Stimulated activated CD8-positive, alpha-beta memory T cell treated with anti-CD3 and anti-CD28 coated beads, Interleukin-4, amount 100 ng/mL, for 1 hour (primary cell): Measurements from ENCODE around the gene ARL6IP4.

Experiments used
- DNase-seq, 2 donors: peaks; one replicate each; pipeline ENCODE4 v3.0.0-alpha.2; 2020; ENCODE audit warnings: low read depth in 2 of 2, low spot score in 1 of 2

Gene ARL6IP4

DNA sequence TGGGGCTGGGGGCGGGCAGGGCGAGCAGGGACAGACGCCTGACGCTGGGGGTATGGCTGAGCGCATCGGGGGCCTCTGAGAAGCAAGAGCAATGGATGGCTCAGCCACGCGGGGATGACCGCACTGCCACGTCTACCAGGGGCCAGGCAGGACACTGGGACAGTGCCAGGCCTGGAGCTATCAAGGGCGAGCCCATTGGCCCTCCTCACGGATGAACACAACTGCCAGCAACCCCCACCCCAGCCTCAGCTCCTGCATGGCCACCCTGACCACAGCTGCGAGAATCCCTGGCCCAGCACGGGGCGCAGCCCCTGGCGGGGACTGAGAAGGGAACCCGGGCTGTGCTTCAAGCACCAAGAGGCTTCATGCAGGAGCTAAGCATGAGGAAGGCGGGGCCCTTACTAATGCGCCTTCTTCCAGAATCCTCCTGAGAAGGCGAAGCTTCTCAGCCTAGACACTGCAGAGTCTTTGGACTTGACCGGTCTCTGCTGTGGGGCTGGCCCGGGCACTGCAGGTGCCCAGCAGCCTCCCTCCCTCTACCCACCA, 9.5 kb downstream of the ARL6IP4 start:
- no peak for DNase-seq

GRCh38 chr12:122990561-122990960, 10.1 kb downstream of the ARL6IP4 start:
- no peak for DNase-seq

DNA sequence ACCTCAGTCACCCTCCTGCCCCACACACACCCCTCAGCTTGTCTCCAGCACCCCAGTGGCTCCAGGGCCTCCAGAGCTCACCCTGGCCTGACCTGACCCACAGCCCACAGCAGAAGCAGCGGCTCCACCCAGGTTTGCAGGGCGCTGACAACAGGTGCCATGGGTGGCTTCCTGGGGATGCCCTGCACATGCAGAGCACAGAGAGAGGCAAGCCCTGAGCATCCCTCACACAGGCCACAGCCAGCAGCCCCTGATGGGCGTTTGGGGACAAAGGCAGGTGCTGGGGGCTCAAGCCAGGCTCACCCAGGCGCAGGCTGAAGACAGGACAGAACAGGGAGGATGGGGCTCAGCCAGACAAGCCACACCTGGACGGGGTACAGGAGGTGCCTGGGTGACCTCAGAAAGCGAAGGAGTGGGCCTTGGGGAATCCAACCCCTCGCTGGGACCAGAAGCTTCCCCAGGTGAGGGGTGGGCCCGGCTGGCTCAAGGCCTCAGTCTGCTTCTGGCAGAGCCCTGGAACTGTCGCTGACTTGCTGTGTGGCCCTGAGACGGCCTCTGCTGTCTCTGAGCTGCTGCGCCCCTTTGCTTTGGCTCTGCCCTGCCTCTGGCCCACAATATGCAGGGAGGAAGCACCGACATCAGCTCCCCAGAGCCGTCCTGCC, 10.6 kb downstream of the ARL6IP4 start:
- no peak for DNase-seq

- DNase-seq = no peak
Observed at GRCh38 chr12:122991623-122992275, 11.3 kb downstream of the ARL6IP4 start.

DNA sequence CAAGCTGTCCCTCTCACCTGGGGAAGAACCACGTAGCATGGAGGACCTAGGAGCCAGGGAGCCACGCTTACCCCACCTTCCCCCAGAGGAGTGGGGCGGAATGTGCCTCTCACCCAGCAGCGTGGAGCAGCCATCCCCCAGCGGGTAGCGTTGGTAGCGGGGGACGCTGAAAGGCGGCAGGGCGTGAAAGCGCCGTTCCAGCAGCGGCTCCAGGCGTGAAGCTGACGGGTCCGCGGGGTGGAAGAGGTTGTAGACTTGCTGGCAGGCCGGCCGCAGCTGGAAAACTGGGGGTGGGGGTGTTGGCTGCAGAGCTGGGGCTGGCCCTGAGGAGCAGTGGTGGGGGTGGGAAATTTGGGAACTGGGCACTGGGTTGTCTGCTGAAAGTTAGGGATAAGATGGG, 11.9 kb downstream of the ARL6IP4 start:
- no peak for DNase-seq

DNA sequence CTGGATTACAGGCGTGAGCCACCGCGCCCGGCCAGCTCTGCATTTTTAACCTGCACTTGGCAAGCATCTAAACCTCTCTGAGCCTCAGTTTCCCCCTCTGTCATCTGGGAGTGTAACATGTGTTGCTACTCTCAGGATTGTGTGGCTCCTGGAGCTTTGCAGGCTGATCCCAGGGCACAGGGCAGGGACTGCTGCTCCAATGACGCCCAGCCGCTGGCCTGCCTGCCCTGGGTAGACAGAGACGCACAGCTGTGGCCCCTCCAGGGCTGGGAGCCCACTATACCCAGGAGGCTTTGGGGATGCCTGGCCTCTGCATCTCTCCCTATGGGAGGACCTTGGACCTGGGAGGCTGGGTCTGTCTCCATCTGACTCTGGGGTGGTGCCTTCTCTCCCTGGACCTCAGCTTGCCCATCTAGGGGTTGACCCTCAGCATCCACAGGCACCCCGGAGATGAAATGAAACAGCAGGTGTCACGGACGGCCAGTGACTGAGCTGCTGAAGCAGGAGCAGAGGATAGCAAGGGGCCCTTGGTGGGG, 13.7 kb downstream of the ARL6IP4 start:
- no peak for DNase-seq

DNA sequence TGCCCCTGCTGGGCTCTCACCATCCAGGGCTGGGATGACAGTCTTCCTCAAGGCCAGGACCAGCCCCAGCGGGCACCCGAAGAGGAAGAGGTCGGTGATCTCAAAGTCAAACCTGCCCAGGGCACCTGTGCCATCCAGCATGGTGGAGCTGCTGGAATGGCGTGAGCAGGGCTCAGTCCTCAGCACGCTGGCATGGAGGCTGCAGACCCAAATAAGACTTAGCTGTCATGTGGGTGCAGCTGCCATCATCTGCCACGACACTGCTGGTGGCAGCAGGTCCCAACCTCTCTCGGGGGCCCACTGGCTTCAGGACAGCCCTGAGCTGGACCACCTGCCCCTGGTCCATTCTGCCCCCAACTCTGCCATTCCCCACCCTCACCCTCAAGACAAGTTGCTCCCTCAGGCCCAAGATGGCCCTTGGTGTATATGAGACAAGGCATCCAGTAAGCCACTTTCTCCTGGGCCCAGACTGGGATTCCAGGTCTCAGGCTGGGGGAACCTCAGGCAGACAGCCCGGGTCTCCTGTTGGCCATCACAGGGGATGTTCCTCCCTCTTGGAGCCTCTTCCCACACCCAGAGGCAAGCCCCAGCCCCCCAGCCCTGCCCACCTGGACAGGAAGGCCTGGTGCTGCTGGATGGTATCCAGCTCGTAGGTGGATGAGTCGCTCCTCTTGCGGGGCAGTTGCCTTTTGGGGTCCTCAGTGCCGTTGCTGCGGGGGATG, 14.5 kb downstream of the ARL6IP4 start:
- no peak for DNase-seq

DNA sequence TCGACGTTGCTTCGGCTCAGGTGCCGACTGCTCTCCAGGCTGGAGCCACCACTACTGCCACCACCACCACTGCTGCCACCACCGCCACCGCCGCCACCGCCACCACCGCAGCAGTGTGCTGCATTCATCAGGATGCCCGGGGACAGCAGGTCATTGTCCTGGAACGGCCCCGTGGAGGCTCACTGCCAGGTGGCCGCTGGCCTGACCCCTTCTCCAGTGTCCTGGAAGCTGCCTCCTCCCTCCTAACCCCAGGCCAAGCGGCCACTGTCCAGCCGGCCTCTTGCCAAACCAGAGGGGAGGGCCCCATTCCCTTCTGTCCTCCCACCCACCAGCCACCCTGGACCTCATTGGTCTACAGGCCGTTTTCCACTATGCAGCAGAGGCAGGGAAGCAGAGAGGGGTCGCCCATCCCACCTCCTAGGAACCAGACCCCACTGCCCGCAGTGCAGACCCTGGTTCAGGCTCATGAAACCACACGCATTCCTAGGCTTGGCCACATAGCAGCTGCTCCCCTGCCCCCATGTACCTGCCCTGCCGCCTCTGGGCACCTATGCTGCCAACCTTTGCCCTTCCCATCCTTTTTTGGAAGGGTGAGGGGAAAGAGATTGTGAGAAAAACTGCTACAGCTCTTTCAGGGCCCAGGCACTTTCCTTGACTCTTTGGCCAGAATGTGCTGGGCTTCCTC, 15.2 kb downstream of the ARL6IP4 start:
- no peak for DNase-seq

DNA sequence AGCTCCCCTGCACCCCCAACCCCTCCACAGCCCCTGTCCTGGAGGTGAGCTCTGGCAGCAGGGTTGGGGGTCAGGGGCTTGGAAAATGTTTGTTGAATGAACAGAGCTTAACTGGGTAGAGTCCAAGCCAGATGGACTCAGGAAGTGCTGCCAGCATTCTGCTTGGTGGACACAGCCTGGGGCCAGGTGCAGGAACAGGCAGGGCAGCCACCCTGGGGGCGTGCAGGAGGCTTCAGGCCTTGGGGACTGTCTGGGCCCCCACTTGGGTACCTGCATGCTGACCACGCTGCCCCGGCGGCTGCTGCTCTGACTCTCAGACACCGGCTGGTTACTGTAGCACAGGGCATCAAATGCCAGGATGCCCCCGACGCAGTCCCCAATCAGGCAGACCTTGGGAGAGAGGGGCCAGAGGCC, 15.7 kb downstream of the ARL6IP4 start:
- no peak for DNase-seq

- no peak for DNase-seq
Observed at GRCh38 chr12:122996621-122997342, 16.3 kb downstream of the ARL6IP4 start.

DNA sequence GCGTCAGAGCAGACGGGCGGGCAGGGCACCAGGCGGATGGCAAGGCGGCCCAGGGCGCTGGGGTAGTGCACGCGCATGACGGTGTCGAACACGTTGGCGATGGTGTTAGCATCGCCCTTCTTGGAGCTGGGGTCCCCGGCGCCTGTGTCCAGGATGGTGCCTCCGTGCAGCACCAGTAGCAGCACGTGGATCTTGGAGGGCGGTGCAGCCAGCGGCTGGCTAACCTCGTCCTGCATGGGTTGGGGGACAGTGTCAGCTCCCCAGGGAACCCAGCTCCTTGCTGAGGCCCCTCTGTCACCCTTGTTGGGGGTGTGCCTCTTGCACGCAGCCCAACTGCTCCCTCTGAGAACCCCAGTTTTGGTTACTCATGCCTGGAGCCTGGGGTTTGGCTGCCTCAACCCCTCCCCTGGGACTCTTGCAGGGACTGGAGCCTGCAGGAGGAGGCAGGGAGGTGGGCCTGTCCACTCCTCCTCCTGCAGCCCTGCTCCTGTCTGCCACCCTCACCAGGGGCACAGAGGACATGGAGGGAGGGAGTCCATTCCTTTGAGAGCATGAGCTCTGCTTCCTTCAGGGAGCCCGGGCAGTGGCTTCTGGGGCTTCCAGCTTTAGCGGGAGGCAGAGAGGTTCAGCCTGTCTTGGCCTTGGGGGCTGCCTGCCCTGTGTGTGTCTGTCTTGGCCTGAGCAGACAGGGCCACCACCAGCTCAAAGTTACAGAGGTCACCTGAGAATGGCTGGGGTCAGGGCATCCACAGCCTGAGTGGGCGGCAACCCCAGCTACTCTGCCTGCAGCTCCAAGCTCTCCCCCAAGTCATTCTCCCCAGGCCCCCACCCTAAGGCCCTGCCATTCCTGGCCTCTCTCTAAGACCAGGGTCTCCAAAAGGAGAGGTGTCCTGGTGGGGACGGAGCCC, 17.1 kb downstream of the ARL6IP4 start:
- no peak for DNase-seq

DNA sequence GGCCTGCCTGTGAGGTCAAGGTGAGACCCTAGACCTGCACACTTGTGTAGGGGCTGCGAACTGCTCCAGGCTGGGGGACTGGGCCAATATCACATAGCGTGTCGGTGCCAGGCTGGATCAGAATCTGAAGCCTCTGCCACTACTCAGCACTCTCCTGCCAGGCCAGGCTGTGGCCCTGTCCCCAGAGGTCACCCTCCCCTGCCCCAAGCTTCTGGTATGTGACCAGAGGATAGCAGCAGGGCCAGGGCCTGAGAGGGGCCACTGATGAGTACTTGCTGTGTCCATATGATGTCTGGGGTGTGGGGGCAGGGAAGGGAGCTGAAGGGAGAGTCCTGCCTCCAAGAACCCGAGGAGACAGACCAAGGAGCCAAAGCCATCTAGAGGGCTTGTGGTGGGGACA, 17.8 kb downstream of the ARL6IP4 start:
- DNase-seq = no peak

GRCh38 chr12:122999196-122999946, 18.9 kb downstream of the ARL6IP4 start:
- no peak for DNase-seq

GRCh38 chr12:122999986-123000420, 19.5 kb downstream of the ARL6IP4 start:
- no peak for DNase-seq

GRCh38 chr12:123000578-123000977, 20.1 kb downstream of the ARL6IP4 start:
- no peak for DNase-seq

DNA sequence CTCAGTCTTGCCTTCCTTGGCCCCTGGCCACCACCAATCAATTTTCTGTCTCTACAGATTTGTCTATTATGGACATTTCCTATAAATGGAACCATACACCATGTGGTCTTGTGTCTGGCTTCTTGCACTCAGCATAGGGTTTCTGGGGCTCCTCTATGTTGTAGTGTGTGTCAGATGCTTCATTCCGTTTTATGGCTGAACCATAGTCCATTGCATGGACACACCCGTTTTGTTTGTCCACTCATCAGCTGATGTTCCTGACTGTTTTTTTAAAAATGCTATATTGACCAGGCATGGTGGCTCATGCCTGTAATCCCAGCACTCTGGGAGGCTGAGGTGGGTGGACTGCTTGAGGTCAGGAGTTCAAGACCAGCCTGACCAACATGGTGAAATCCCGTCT, 21.0 kb downstream of the ARL6IP4 start:
- no peak for DNase-seq

GRCh38 chr12:123003257-123003656, 22.8 kb downstream of the ARL6IP4 start:
- no peak for DNase-seq

DNA sequence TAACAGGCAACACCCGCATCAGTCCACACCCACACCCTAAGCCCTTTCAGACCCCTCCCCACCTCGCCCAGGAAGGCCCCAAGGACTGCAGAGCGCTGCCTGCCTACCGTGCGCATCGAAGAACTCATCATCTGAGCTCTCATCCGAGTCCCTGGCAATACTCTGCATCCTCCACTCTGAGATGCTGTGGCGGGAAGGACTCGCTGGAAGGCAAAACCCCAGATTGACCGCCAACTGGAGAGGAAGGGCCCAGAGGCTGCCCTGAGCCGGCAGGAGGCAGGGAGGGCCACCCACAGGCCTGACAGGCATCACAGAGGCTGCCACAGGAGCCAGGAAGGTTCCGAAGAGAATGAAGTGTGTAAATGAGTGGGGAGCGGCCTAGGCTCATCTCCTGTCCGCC, 23.8 kb downstream of the ARL6IP4 start:
- DNase-seq = no peak
